GM23338 (cell line): ENCODE results near the gene MIX23. TPM values are rescaled to one million over a fixed set of nuclear protein-coding genes. Genes with fewer than 3 reads are reported as not detected.

ENCODE experiments used
- ATAC-seq: fragments of 200-7000 bp; cut with Tn5 transposase; 3 replicates; pipeline ENCODE4 v1.9.1; 2020
- DNase-seq: peaks from one replicate; pipeline ENCODE4 v3.0.0-alpha.2; 2015; ENCODE audit warnings: low spot score
- H2AFZ ChIP-seq: fragments of 200-600 bp; sonication (generic); 2 replicates; pipeline ENCODE4 v1.8.0; 2016; ENCODE audit warnings: antibody characterized with exemption, mild to moderate bottlenecking, moderate library complexity
- H3F3A ChIP-seq: fragments of 200-600 bp; sonication (generic); replicated peaks from 2 replicates; pipeline ENCODE4 v1.8.0; 2017; ENCODE audit warnings: antibody characterized with exemption, mixed run types, low read depth
- H3K27ac ChIP-seq: fragments of 200-600 bp; sonication (generic); 2 replicates; pipeline ENCODE4 v1.6.1; 2016; ENCODE audit warnings: low read depth
- H3K27me3 ChIP-seq: fragments of 200-600 bp; sonication (generic); 2 replicates; pipeline ENCODE4 v1.8.0; 2016; ENCODE audit warnings: mild to moderate bottlenecking, mixed run types, moderate library complexity; ENCODE audit not compliant: insufficient read depth
- H3K36me3 ChIP-seq: fragments of 200-600 bp; sonication (generic); 2 replicates; pipeline ENCODE4 v1.8.0; 2016; ENCODE audit warnings: mild to moderate bottlenecking; ENCODE audit not compliant: insufficient read depth
- H3K4me1 ChIP-seq: fragments of 200-600 bp; sonication (generic); 2 replicates; pipeline ENCODE4 v1.8.0; 2016; ENCODE audit warnings: mild to moderate bottlenecking, moderate library complexity; ENCODE audit not compliant: insufficient read depth
- H3K4me2 ChIP-seq: fragments of 200-600 bp; sonication (generic); 2 replicates; pipeline ENCODE4 v1.7.1; 2017; ENCODE audit warnings: mixed run types
- H3K4me3 ChIP-seq: fragments of 200-600 bp; sonication (generic); 2 replicates; pipeline ENCODE4 v1.6.1; 2016; ENCODE audit warnings: mixed run types
- H3K79me2 ChIP-seq: fragments of 200-600 bp; sonication (generic); replicated peaks from 2 replicates; pipeline ENCODE4 v1.8.0; 2017; ENCODE audit warnings: mild to moderate bottlenecking; ENCODE audit not compliant: insufficient read depth
- H3K9me2 ChIP-seq: fragments of 200-600 bp; sonication (generic); 2 replicates; pipeline ENCODE4 v1.8.0; 2017; ENCODE audit not compliant: insufficient read depth
- H4K20me1 ChIP-seq: fragments of 200-600 bp; sonication (generic); replicated peaks from 2 replicates; pipeline ENCODE4 v1.8.0; 2017; ENCODE audit warnings: mild to moderate bottlenecking; ENCODE audit not compliant: insufficient read depth
- H3K27ac Mint-ChIP-seq: 2 replicates; pipeline ENCODE4 v1.8.0; 2020; ENCODE audit warnings: inconsistent platforms, mild to moderate bottlenecking, moderate library complexity, mixed read lengths
- H3K27me3 Mint-ChIP-seq: 3 replicates; pipeline ENCODE4 v1.8.0; 2022; ENCODE audit warnings: low read depth, mild to moderate bottlenecking, moderate library complexity, mixed read lengths, inconsistent platforms; ENCODE audit not compliant: insufficient read depth, poor library complexity
- H3K36me3 Mint-ChIP-seq: 3 replicates; pipeline ENCODE4 v1.8.0; 2021; ENCODE audit warnings: low read depth, mild to moderate bottlenecking, inconsistent platforms, moderate library complexity, mixed read lengths
- H3K4me1 Mint-ChIP-seq: 3 replicates; pipeline ENCODE4 v1.8.0; 2020; ENCODE audit warnings: mild to moderate bottlenecking, inconsistent platforms, mixed read lengths
- H3K4me3 Mint-ChIP-seq: 3 replicates; pipeline ENCODE4 v1.8.0; 2021; ENCODE audit warnings: moderate library complexity, mild to moderate bottlenecking, inconsistent platforms, mixed read lengths
- H3K9me3 Mint-ChIP-seq: 3 replicates; pipeline ENCODE4 v1.8.0; 2020; ENCODE audit warnings: moderate library complexity, mild to moderate bottlenecking, inconsistent platforms, mixed read lengths
- CREB1 ChIP-seq: fragments of 250-450 bp; sonication (Bioruptor Pico); IDR thresholded peaks from 2 replicates; pipeline ENCODE4 v1.5.0; 2020; ENCODE audit warnings: low read depth, mild to moderate bottlenecking, moderate library complexity
- CTCF ChIP-seq, 2 experiments: fragments of 200-600 bp in 1 of 2; sonication (generic) in 1 of 2; conservative IDR thresholded peaks; 2 replicates each; pipeline versions ENCODE4 v1.5.1 to v1.6.1; 2016 to 2017; ENCODE audit warnings: antibody characterized with exemption in 2 of 2, low read depth in 2 of 2, mild to moderate bottlenecking in 2 of 2, moderate library complexity in 1 of 2
- ETS1 ChIP-seq: IDR thresholded peaks from 2 replicates; pipeline ENCODE4 v1.6.1; 2016; ENCODE audit warnings: antibody characterized with exemption
- EZH2 ChIP-seq: fragments of 200-600 bp; sonication (generic); IDR thresholded peaks from one replicate; pipeline ENCODE4 v1.8.0; 2017; ENCODE audit warnings: antibody characterized with exemption, mild to moderate bottlenecking, low read depth; ENCODE audit not compliant: unreplicated experiment
- EZH2phosphoT487 ChIP-seq: fragments of 200-600 bp; sonication (generic); IDR thresholded peaks from one replicate; pipeline ENCODE4 v1.8.1; 2018; ENCODE audit warnings: antibody characterized with exemption; ENCODE audit not compliant: unreplicated experiment
- JUNB ChIP-seq: IDR thresholded peaks from one replicate; pipeline ENCODE4 v1.6.1; 2016; ENCODE audit warnings: antibody characterized with exemption; ENCODE audit not compliant: unreplicated experiment
- NANOG ChIP-seq: IDR thresholded peaks from 2 replicates; pipeline ENCODE4 v1.6.1; 2016; ENCODE audit warnings: antibody characterized with exemption, borderline replicate concordance
- POLR2AphosphoS5 ChIP-seq: IDR thresholded peaks from 2 replicates; pipeline ENCODE4 v1.6.1; 2016; ENCODE audit warnings: antibody characterized with exemption, low read depth
- REST ChIP-seq: IDR thresholded peaks from one replicate; pipeline ENCODE4 v1.6.1; 2018; ENCODE audit warnings: antibody characterized with exemption; ENCODE audit not compliant: unreplicated experiment
- STAT1 ChIP-seq: IDR thresholded peaks from one replicate; pipeline ENCODE4 v1.6.1; 2016; ENCODE audit warnings: antibody characterized with exemption; ENCODE audit not compliant: unreplicated experiment
- ZNF114 ChIP-seq: fragments of 250-450 bp; sonication (Bioruptor Pico); IDR thresholded peaks from 2 replicates; pipeline ENCODE4 v1.5.0; 2020; ENCODE audit warnings: mild to moderate bottlenecking, moderate library complexity
- ZNF331 ChIP-seq: fragments of 250-450 bp; sonication (Bioruptor Pico); IDR thresholded peaks from 2 replicates; pipeline ENCODE4 v1.5.0; 2020; ENCODE audit warnings: low read depth, mild to moderate bottlenecking, moderate library complexity
- ZNF462 ChIP-seq: fragments of 250-450 bp; sonication (Bioruptor Pico); IDR thresholded peaks from 2 replicates; pipeline ENCODE4 v1.5.0; 2020; ENCODE audit warnings: mild to moderate bottlenecking, moderate library complexity
- polyA plus RNA-seq: library from polyadenylated mRNA; unstranded; fragments of >200 nt; fragmentation: Nextera tagmentation; extraction: Ambion mirVana; gene quantifications from 2 replicates; pipeline ENCODE4 v1.2.1, GENCODE V29; 2016
- total RNA-seq: library from RNA; depleted of rRNA; stranded (reverse); fragments of >200 nt; shearing (Covaris generic); gene quantifications from 2 replicates; pipeline ENCODE4 v1.2.3, GENCODE V29; 2014

MIX23 gene
- total and polyA plus RNA-seq, 2 experiments from 2014 or later: 57.7 to 146 TPM

- TF ChIP-seq POLR2AphosphoS5: no peak
Observed at GRCh38 chr3:122391681-122392446, 8.8 kb upstream of the MIX23 start (continued).

GRCh38 chr3:122390665-122391064, 7.6 kb upstream of the MIX23 start:
- H3K27ac Mint-ChIP-seq: no peak overlapping the region
- H3K27ac ChIP-seq: no peak overlapping the region
- TF ChIP-seq EZH2 (no peak), ZNF331 (CRISPR knock-in tag) (no peak), CTCF (conservative IDR thresholded peaks at IDR 0.05; ENCODE audit: low read depth in 2 of 2) (no peak), ETS1 (no peak), CREB1 (no peak), ZNF462 (no peak), NANOG (no peak), POLR2AphosphoS5 (no peak), STAT1 (no peak), REST (no peak), JUNB (no peak), EZH2phosphoT487 (no peak), ZNF114 (CRISPR knock-in tag) (no peak)
- DNase-seq: no peak
- H2AFZ ChIP-seq: no peak overlapping the region
- peaks cover 14% of the 10 kb centered on the region for H3K79me2 ChIP-seq
- no peaks in the 10 kb centered on the region for H4K20me1 ChIP-seq
- H3K4me1 ChIP-seq: peaks cover 5% of the 10 kb centered on the region; the same call in 1 of the 2 replicates
- no peaks in the 10 kb centered on the region for H3K9me2 ChIP-seq
- H3K27me3 Mint-ChIP-seq: peaks cover 1% of the 10 kb centered on the region
- H3K36me3 ChIP-seq: no peaks in the 10 kb centered on the region
- H3K4me1 Mint-ChIP-seq: peaks cover 6% of the 10 kb centered on the region
- no peak overlapping the region for H3K4me2 ChIP-seq
- H3F3A ChIP-seq: no peaks in the 10 kb centered on the region
- H3K4me3 Mint-ChIP-seq: no peak overlapping the region
- H3K36me3 Mint-ChIP-seq: no peaks in the 10 kb centered on the region
- no peak overlapping the region for H3K4me3 ChIP-seq
- ATAC-seq: no peak
- H3K27me3 ChIP-seq: no peaks in the 10 kb centered on the region
- H3K9me3 Mint-ChIP-seq: no peaks in the 10 kb centered on the region
